Mesodermal cell (in vitro differentiated cells): ENCODE measurements around the gene CDHR5.

Experiments
- H3K27ac ChIP-seq: 2 replicates; pipeline ENCODE4 v1.7.0; 2013; ENCODE audit warnings: mild to moderate bottlenecking, low read depth, low read length, moderate library complexity; ENCODE audit not compliant: severe bottlenecking
- H3K36me3 ChIP-seq: 2 replicates; pipeline ENCODE4 v1.7.1; 2013; ENCODE audit warnings: mild to moderate bottlenecking, low read length, moderate library complexity; ENCODE audit not compliant: control insufficient read depth, insufficient read depth
- H3K4me1 ChIP-seq: one replicate; pipeline ENCODE4 v1.7.1; 2013; ENCODE audit warnings: mild to moderate bottlenecking, low read length; ENCODE audit not compliant: insufficient read depth, control insufficient read depth, poor library complexity, severe bottlenecking
- H3K4me3 ChIP-seq: 2 replicates; pipeline ENCODE4 v1.7.0; 2013; ENCODE audit warnings: low read length, control low read depth, mild to moderate bottlenecking; ENCODE audit not compliant: insufficient read depth, poor library complexity, severe bottlenecking; ENCODE audit errors: extremely low read depth
- H3K9me3 ChIP-seq: 2 replicates; pipeline ENCODE4 v1.7.1; 2013; ENCODE audit warnings: mild to moderate bottlenecking, low read length, moderate library complexity; ENCODE audit not compliant: control insufficient read depth
- WGBS, 2 experiments: methylation state at CpG; one replicate each; pipeline ENCODE4 v1.1.5; 2013; ENCODE audit warnings: missing lambda C conversion rate in 2 of 2; ENCODE audit not compliant: insufficient coverage in 2 of 2; 5-methylcytosine and 5-hydroxymethylcytosine counted together

The CDHR5 gene

DNA sequence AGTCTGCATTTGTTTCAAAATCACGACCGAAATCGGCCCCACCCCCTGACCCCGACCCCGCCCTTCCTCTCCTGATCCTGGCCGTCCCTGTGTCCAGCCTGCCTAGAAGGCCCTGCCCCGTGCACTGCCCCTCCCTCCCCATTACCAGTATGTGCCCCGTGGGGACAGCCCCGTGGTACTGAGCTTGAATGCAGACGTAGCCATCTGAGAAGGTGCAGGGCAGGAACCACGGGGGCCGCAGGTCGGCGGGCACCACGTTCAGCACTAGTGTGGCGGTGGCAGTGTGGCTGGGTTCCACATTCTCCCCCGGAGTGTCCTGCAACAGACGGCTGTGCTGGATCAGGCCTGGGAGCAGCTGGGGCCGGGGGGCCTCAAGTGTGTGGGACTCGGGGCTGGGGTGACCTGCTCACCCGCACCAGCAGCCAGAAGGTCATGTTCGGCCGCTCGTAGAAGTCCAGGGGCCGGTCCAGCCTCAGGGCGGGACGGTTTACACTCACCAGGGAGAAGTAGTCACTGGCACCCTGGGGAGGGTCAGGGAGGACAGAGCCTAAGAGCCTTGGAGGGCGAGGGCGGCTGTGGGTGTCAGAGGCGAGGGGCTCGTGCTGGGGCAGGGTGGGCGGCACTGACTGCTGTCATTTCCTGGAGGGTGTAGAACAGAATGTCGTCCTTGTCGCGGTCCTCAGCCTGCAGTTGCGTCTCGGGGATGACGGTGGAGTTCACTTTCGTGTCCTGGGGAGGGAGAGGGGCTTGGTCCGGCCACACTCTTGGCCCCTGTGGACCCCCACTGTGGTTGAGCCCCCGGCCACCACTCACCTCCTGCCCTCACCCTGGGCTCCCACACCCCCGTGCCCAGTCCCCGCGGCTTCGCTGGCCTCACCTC lies 3.6 kb downstream of the CDHR5 start:
- WGBS, 2 experiments, result 89 to 91% methylated on average over 36 to 44 of the region's 45 CpGs
- Histone ChIP-seq H3K27ac (no peak overlapping the region), H3K9me3 (no peaks in the 10 kb centered on the region), H3K36me3 (peaks cover 5% of the 10 kb centered on the region), H3K4me3 (no peak overlapping the region), H3K4me1 (peaks cover 6% of the 10 kb centered on the region)

DNA sequence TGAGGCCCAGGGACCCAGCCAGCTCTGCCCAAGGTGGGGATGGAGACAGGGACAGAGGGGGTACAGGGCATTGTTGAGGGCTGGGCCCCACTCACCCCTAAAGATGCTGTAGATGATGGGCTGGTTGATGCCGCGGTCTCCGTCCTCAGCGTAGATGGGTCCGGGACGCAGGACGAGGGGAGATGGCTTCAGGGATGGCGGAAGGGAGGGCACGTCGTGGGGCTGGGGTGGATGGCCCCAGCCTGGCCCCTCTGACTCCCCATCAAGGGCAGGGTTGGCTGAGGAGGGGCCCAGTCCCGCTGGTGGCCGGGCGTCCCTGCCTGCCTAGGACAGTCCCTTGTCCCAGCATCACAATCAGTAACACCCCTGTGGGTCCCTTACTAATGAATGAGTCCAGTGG lies 4.6 kb downstream of the CDHR5 start:
- H3K4me1 ChIP-seq, result peaks cover 12% of the 10 kb centered on the region
- 97 to 98% methylated on average over 11 of the region's 13 CpGs for WGBS, 2 experiments
- no peak overlapping the region for H3K27ac ChIP-seq
- H3K36me3 ChIP-seq, result peaks cover 5% of the 10 kb centered on the region
- H3K4me3 ChIP-seq, result no peak overlapping the region
- H3K9me3 ChIP-seq, result no peaks in the 10 kb centered on the region

DNA sequence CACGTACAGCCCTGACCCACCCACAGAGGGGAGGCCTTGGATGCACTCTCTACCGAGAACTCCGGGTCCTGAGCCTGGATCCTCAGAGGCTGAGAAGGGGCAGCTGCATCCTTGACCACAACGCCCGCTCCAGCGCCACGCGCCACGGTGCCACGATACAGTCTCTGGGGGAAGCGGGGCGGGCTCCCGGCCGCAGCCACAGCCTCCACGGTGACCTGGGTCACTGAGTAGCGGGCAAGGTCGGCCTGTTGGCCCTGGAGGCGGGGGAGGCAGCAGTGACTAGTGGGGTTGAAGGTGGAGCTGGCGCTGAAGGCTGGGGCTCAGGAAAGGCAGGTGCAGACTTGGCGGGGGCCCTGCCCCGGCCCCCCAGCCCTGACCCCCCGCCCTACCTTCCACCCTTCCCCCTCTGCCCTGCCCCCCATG lies 5.1 kb downstream of the CDHR5 start:
- WGBS, 2 experiments, result 95 to 99% methylated on average over 15 to 17 of the region's 22 CpGs
- Histone ChIP-seq H3K36me3 (peaks cover 5% of the 10 kb centered on the region), H3K4me3 (no peak overlapping the region), H3K27ac (no peak overlapping the region), H3K4me1 (peaks cover 16% of the 10 kb centered on the region), H3K9me3 (no peaks in the 10 kb centered on the region)

- WGBS, 2 experiments, result 92 to 95% methylated on average over 9 to 18 of the region's 24 CpGs
- H3K4me1 ChIP-seq, result peaks cover 16% of the 10 kb centered on the region
- H3K9me3 ChIP-seq, result no peaks in the 10 kb centered on the region
- no peak overlapping the region for H3K27ac ChIP-seq
- no peak overlapping the region for H3K4me3 ChIP-seq
- H3K36me3 ChIP-seq, result peaks cover 7% of the 10 kb centered on the region
These were observed 5.7 kb downstream of the CDHR5 start for GRCh38 chr11:618856-619627.

DNA sequence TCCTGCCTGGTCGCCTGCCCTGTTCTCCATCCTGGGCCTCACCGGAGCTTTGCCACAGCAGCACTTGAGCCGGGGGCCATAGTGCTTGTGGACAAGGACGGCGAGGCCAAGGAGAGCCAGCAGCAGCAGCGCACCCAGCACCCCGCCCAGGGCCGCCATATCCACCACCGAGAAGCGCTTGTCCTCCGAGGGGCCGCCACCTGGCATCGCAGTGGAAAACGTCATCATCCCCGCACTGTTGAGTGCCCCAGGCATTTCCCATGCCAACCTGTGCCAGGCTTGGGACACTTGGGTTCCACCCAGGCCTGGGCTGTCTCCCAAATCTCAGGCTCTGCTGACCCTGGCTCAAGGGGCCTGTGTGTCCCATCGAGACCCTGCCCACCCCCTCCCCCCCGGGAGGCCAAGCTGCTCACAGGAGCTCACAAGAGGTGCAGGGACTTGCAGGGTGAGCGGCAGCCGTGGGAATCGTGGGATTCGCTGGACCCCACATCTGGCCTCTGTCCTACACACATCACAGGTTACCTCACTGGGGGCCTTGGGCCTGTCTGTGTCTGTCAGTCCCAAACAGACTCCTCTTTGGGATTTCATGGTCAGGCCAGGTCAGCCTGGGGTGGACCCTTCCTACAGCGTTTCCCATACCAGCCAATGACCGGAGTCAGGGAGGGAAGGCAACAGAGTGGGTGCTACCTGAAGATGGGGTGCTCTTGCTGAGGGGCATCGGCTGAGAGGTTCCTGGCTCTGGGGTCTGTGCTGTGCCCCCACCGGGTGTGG lies 6.7 kb downstream of the CDHR5 start:
- WGBS, 2 experiments, result 96 to 98% methylated on average over 21 to 24 of the region's 25 CpGs
- Histone ChIP-seq H3K4me1 (peaks cover 16% of the 10 kb centered on the region), H3K4me3 (no peak overlapping the region), H3K27ac (no peak overlapping the region), H3K36me3 (peaks cover 14% of the 10 kb centered on the region), H3K9me3 (no peaks in the 10 kb centered on the region)

DNA sequence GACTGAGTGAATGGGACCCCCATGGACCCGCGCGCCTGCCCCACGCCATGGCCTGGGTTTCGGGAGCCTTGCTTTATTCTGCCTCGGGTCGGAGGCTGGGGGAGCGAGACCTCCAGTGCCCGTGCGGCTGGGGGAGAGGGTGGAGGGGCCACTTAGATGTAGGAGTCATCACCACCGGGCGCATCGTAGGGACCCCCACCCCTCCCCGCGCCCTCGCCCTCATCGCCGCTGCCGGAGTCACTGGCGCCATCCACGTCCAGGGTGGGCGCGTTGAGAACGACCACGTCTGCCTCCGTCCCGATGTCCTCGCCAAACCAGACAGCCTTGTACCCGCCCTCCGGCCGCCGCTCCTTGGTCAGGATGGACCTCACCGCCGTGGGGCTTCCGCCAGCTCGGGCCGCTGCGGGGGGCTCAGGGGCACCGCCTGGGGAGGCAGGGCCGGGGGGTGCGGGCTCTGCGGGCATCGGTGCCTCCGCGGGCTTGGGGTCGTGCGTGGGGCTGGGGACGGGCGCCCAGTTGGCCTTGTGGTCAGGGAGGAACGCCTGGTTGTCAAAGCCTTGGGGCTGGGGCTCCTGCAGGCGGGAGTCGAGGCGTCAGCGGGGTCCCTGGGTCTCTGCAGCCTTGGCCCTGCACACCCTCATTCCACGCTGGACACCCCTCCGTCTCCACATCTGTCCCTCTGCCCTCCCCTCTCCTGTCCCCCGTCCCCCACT lies 7.4 kb downstream of the CDHR5 start:
- Histone ChIP-seq H3K9me3 (no peaks in the 10 kb centered on the region), H3K27ac (no peak overlapping the region), H3K4me1 (peaks cover 19% of the 10 kb centered on the region), H3K4me3 (no peak overlapping the region), H3K36me3 (peaks cover 22% of the 10 kb centered on the region)
- 95 to 96% methylated on average over 48 to 56 of the region's 57 CpGs for WGBS, 2 experiments

- WGBS, 2 experiments, result 95 to 96% methylated on average over 33 to 35 of the region's 39 CpGs
These were observed 8.2 kb downstream of the CDHR5 start for GRCh38 chr11:616320-617198.

DNA sequence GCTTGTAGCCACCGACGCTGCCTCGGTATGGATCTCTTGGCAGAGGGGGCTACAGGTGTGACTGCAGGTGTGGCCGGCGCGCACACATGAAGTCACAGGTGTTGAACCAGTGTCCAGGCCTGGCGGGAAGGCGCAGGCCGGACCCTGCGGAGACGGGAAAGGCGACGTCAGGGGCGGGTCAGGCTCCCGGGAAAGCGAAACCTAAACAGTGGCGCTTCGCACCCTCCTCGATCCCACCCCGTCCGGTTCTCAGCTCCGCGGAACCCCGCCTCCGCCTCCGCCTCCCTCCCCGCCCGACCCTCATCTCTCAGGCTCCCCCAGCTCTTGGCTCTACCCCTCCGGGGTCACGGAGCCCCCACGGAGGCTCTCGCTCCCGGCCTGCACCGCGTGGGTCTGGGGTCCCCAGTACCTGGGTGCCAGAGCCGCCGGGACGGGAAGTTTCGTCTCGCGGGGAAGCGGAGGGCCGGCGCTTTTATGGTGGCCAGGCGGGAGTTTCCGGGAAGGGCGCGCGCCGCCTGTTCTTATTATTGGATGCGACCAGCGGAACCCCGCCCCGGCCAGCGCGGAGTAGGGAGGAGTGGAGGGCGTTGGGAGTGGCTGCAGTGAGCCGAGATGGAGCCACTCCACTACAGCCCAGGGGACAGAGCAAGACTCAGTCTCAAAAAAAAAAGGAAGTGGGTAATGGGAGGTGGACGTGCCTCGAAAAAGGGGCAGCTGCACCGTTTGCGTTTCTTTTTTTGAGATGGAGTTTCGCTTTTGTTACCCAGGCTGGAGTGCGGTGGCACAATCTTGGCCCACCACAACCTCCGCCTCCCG lies 9.0 kb downstream of the CDHR5 start, which contains the start of gene IRF7:
TSS of gene IRF7 (minus strand) at position 447 of the 816 bp plus-strand sequence. CDS start 586 bp downstream, outside the sequence.
- peaks cover 37% of the 10 kb centered on the region for H3K36me3 ChIP-seq
- H3K27ac ChIP-seq, result peak within 1 kb of the TSS; percentile 87
- 11 to 12% methylated on average over 46 to 56 of the region's 66 CpGs for WGBS, 2 experiments
- H3K4me1 ChIP-seq, result peaks cover 19% of the 10 kb centered on the region
- H3K9me3 ChIP-seq, result no peaks in the 10 kb centered on the region
- H3K4me3 ChIP-seq, result peak within 1 kb of the TSS; percentile 58

More at GRCh38 chr11:616320-617198, 8.2 kb downstream of the CDHR5 start:
- peaks cover 29% of the 10 kb centered on the region for H3K36me3 ChIP-seq
- peak overlapping the region; percentile 58 for H3K4me3 ChIP-seq
- H3K4me1 ChIP-seq, result peaks cover 19% of the 10 kb centered on the region
- no peaks in the 10 kb centered on the region for H3K9me3 ChIP-seq
- no peak overlapping the region for H3K27ac ChIP-seq
